Activated gamma-delta T cell treated with Interleukin-2 at 50 U/mL for 16 hours (primary cell): ENCODE measurements around the gene ZSWIM3.

Experiments used
- DNase-seq: peaks from one replicate; pipeline ENCODE4 v3.0.0-alpha.2; 2020

ZSWIM3 gene

DNA sequence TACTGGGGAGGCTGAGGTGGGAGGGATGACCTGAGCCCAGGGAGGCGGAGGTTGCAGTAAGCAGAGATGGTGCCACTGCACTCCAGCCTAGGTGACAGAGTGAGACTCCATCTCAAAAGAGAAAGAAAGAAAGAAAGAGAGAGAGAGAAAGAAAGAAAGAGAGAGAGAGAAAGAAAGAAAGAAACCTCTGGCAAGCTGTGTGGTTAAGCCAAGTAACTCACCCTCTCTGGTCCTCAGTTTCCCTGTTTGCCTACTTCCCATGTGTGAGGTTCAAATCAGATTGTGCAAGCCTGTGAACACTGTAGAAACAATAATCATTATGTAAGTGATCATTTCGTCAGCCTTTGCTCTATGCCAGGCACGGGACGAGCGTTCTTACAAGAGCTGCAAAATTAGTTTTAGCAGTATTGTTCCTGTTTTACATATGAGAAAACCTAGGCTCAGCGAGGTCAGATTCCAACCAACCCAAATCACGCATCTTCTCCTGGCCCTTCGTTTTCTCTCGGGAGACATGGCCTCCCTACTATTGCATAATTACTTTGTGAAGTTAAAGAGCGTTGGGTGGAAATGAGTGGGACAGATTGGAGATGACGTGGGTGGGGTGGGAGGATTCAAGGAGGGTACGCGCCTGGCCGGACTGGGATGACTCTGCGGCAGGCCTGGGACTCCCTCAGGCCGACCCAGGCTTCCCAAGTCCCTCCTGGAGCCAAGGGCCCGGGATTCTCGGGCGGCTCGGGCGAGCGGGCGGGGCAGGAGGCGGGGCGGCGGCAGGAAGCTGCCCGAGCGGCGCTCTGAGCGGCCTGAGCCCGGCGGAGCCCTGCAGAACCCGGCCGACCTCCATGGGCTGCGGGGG lies 24.2 kb upstream of the ZSWIM3 start, which contains the start of gene SNX21:
Gene SNX21 (plus strand): TSS at position 770 of the 853 bp plus-strand sequence. CDS start 121 bp downstream, outside the sequence.
- peak; percentile 10 for DNase-seq

GRCh38 chr20:45833883-45834796 lies 23.3 kb upstream of the ZSWIM3 start:
- DNase-seq = peak; percentile 40

DNA sequence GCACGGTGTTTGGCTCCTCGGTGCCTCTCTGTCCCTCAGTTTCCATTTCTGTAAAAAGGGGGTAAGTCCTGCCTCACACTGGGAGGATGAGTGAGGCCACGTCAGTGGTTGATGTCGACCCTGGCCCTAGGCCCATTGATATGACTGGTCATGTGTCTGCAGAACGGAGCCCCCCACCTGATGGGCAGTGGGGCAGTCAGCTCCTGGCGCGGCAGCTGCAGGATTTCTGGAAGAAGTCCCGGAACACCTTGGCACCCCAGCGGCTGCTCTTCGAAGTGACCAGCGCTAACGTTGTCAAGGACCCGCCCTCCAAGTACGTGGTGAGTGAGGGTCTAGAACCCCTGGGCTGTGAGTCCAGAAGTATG lies 22.6 kb upstream of the ZSWIM3 start:
- DNase-seq = no peak

DNA sequence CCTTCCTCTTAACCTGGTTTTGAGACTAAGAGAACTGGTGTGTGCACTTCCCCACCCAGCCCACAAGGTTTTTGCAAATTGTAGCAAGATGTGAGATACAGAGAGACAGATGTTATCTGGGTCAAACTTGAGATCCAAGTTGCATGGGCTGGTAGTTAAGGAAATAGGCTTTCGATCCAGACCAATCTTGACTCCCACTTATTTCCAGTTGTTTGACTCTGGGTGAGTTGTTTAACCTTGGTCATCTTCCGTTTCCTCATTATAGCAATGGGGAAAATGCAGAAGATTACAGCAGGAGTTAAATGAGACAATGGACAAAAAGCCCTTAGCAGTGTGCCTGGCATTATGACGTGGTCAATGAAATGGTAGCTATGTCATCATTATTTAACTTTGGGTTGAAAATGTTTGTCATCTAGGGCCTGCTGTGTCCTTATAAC lies 22.1 kb upstream of the ZSWIM3 start:
- no peak for DNase-seq

DNA sequence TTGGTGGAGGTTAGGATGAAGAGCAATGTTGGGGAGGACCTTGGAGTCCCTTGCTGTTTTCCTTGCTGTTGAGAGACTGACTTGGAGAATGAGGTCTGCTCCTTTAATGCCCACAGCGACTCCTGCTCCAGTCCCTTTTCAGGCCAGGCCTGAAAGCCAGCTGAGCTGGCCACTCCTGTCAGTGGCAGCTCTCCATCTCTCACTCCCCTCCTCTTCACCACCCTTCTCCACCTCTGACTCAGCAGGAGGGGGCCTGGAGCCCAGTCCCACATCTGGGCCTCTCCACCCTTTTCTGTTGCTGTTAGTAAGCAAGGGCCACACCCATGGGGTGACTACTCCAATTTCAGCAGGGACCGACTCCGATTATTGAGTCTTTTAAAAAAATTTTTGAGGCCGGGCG lies 21.6 kb upstream of the ZSWIM3 start:
- no peak for DNase-seq

GRCh38 chr20:45836841-45837240 lies 20.6 kb upstream of the ZSWIM3 start:
- no peak for DNase-seq

- no peak for DNase-seq
Measured at GRCh38 chr20:45840700-45841198, 16.7 kb upstream of the ZSWIM3 start.

GRCh38 chr20:45841407-45842129 lies 15.8 kb upstream of the ZSWIM3 start:
- no peak for DNase-seq

DNA sequence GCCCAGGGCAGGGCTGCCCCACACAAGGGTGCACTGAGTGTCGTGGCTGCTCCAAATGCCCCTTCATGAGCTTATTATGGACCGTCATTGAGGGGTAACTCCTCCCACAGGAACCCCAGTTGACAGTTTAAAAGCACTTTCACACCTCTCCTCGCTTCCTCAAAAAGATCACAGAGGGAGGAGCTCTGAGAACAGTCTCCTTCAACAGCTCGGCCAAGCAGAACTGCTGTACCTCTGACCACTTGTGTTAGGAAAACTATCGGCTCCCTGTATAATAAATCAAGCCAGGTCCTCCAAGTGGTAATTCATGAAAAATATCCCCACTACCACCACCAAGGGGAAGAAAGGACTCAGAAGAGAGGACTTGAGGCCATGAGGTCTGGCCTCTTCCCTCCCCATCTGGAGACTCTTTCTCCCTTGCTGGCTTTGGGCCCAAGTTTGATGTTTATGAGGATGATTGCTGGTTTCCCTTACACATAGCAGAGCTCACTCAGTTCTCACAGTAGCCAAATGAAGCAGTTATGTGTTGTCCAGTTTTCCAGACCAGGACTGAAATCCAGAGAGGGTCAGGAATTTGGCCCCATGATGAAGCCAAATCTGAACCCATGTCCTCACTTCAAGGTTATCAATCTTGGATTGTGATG lies 15.1 kb upstream of the ZSWIM3 start:
- no peak for DNase-seq

GRCh38 chr20:45843506-45843905 lies 13.9 kb upstream of the ZSWIM3 start:
- no peak for DNase-seq

DNA sequence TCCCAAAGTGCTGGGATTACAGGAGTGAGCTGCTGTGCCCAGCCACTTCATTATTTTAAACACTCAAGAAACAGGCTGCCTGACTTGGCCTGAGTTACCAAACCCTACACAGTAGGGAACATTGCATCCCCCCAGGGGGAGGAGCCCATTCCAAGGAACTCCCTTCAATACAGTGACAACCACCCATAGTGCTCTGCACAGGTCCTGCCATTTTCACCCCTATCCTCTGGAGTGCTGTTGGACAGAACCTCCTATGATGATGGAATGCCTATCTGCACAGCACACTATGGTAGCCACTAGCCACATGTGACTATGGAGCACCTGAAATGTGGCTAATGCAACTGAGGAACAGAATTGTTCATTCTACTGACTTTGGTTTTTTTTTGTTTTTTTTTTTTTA lies 12.0 kb upstream of the ZSWIM3 start:
- no peak for DNase-seq

DNA sequence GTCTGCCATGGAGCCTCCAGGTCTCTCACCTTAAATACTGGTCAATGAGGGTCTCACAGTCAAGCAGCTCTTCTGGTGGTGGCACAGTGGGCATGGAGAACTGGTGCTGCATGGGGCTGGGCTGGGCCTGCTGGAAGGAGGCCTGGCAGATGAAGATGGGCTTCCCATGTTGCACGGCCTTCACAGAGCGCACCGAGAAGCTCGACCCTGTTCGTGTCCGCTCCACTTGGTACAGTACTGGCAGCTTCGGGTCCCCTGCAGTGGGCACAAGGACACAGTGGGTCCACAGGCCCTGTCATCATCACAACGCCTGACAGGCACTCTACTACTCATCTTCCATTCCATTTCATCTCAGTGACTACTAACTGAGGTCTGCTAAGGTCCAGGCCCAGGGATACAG lies 9.0 kb upstream of the ZSWIM3 start:
- DNase-seq = no peak

GRCh38 chr20:45848969-45849582 lies 8.3 kb upstream of the ZSWIM3 start:
- DNase-seq = no peak

GRCh38 chr20:45850238-45850637 lies 7.2 kb upstream of the ZSWIM3 start:
- DNase-seq = no peak

- no peak for DNase-seq
Measured at GRCh38 chr20:45850926-45851325, 6.5 kb upstream of the ZSWIM3 start.

DNA sequence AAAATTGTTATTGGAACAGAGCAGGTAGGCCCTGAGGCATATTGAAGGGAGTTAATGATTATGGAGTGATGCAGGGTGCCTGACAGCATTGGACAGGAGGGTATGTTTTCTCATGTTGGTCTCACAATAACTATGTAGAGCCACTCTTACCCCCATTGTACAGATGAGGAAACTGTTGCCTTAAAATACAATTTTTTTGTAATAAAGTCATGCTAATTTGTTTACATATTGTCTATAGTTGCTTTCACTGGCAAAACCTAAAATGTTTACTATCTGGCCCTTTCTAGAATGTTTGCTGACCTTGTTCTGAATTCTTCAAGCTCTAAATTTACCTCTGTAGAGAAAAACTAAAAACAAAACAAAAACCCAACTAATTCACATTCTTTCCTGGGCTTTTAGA lies 5.9 kb upstream of the ZSWIM3 start:
- DNase-seq = no peak

DNA sequence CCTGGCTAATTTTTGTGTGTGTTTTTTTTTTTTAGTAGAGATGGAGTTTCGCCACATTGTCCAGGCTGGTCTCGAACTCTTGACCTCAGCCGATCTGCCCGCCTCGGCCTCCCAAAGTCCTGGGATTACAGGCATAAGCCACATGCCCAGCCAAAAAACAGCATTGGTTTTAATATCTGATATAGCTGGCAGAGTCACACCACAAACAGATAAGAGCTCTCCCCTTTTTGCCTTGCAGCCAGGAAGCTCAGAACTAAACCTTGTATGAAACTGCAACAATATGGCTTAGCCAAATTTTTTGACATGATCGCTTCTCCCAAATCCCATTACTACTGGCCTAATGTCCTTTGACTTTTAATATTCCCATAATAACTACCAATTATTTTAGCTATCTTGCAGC lies 5.1 kb upstream of the ZSWIM3 start:
- no peak for DNase-seq

GRCh38 chr20:45853484-45853883 lies 3.9 kb upstream of the ZSWIM3 start:
- DNase-seq = no peak

- DNase-seq = no peak
Measured at GRCh38 chr20:45857882-45858216, 435 bp downstream of the ZSWIM3 start.

DNA sequence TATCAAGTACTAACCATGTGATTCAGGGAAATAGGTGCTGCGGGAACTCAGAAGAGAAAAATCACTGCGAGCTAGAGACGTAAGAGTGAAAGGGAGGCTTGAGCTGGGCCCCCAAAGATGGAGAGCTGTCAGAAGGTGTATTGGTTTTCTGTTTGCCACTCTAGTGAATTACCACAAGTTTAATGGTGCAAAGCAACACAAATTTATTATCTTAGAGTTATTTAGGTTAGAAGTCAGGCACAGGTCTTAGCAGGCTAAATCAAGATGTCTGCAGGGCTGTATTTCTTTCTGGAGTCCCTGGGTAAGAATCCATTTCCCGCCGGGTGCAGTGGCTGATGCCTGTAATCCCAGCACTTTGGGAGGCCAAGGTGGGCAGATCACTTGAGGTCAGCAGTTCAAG lies 2.5 kb downstream of the ZSWIM3 start:
- no peak for DNase-seq

GRCh38 chr20:45860560-45861220 lies 3.3 kb downstream of the ZSWIM3 start:
- DNase-seq = no peak
